MM.1S (cell line): ENCODE measurements around the gene CHRNE.
"Not testable (repeated sequence)": the region's sequence is repeated elsewhere in the genome, so short reads cannot be mapped to it uniquely, and the experiment has no call there.

Experiments
- CTCF ChIP-seq: fragments of 300-600 bp; sonication (generic); IDR thresholded peaks from 2 replicates; pipeline ENCODE4 v1.5.1; 2016; ENCODE audit warnings: antibody characterized with exemption, low read length, mixed read lengths
- EZH2 ChIP-seq: fragments of 300-600 bp; sonication (generic); optimal IDR thresholded peaks from 2 replicates; pipeline ENCODE3; 2017; ENCODE audit warnings: low read depth, mild to moderate bottlenecking, antibody characterized with exemption, low read length, mixed read lengths
- EZH2phosphoT487 ChIP-seq: fragments of 300-600 bp; sonication (generic); IDR thresholded peaks from 2 replicates; pipeline ENCODE4 v1.6.1; 2018; ENCODE audit warnings: antibody characterized with exemption, low read length

DNA sequence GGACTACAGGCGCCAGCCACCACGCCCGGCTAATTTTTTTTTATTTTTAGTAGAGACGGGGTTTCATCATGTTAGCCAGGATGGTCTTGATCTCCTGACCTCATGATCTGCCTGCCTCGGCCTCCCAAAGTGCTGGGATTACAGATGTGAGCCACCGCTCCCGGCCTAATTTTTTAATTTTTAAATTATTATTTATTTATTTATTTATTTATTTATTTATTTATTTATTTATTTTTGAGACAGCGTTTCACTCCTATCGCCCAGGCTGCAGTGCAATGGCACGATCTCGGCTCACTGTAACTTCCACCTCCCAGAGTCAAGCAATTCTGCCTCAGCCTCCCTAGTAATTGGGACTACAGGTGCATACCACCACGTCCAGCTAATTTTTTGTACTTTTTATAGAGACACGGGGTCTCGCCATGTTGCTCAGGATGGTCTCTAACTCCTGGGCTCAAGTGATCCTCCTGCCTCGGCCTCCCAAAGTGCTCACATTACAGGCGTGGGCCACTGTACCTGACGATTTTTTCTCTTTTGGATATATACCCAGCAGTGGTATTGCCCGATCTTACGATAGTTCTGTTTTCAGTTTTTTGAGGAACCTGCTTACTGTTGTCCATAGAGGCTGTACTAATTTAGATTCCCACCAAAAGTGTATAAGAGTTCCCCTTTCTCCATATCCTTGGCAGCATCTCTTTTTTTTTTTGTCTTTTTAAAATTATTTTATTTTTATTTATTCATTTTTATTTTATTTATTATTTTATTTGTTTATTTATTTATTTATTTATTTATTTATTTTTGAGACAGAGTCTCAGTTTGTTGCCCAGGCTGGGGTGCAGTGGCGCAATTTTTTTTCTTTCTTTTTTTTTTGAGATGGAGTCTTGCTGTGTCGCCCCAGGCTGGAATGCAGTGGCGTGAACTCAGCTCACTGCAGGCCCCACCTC lies 33.6 kb downstream of the CHRNE start:
- TF ChIP-seq CTCF, EZH2phosphoT487, EZH2: not testable (repeated sequence)
